GM23248 (cell line): Measurements from ENCODE around the gene SPINK4.

Experiments used
- EZH2 ChIP-seq: fragments of 200-600 bp; sonication (generic); IDR thresholded peaks from 2 replicates; pipeline ENCODE4 v1.6.1; 2018; ENCODE audit warnings: antibody characterized with exemption, mild to moderate bottlenecking; ENCODE audit not compliant: insufficient read depth, poor library complexity, severe bottlenecking
- EZH2phosphoT487 ChIP-seq: fragments of 200-600 bp; sonication (generic); IDR thresholded peaks from 2 replicates; pipeline ENCODE4 v1.6.1; 2018; ENCODE audit warnings: antibody characterized with exemption, moderate library complexity, mild to moderate bottlenecking, low read depth; ENCODE audit not compliant: insufficient read depth

DNA sequence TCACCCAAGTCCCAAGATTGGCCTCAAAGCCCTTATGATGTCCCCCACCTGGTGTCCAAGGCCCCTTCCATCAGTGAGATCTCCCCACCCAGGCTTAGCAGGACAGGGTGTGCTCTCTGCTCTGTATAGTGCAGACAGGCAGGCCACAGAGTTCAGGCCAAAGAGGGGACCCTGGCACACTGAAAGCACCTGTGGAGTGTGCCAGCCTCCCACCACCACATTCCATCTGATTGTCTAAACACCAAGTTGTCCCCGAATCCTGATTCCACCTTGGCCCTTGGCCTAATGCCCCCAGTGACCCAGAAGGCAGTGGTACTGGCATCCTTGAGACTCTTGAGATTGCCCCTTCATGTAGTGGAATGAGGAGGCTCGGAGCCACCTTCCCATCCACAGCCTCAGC lies 5.4 kb downstream of the SPINK4 start:
- TF ChIP-seq EZH2phosphoT487 (no peak), EZH2 (no peak)
